ENCODE measurements around the gene KCTD16. TPM values are rescaled to one million over a fixed set of nuclear protein-coding genes. Genes with fewer than 3 reads are reported as not detected.

Gene KCTD16
- total and polyA plus RNA-seq, 2 donors (not counting 1 experiment from before 2014, with no cell fraction given): not detected

DNA sequence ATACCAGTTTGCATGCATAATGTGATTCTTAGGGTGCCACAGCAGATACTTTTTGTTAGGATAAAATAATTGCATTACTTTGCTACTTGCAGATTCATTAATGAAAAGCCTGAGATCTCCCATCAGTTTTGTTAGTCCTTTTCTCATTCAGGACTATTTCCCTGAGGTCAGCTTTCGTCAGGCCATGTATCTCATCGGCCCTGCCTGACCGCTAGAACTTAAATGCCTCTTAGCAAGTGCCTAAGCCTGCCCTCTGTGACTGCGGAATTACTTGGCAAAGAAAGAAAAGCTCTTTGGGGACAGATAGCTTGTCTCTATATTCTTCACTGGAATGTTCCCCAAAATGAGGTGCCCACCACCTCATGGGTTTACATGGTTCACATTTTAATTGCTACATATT is 147.8 kb downstream of the KCTD16 start:
- Mint-ChIP-seq H3K27ac (no peak overlapping the region), H3K4me1 (no peaks in the 10 kb centered on the region), H3K27me3 (no peaks in the 10 kb centered on the region), H3K9me3 (ENCODE audit: insufficient read depth) (no peaks in the 10 kb centered on the region), H3K4me3 (no peak overlapping the region)
- intact Hi-C loops (cut with micrococcal nuclease): no loop called here
- Histone ChIP-seq H3K4me2 (replicated peaks; ENCODE audit: low read depth, low read length, poor library complexity, severe bottlenecking) (no peak overlapping the region), H3K79me2 (ENCODE audit: control insufficient read depth, insufficient read depth, low read length) (no peaks in the 10 kb centered on the region), H3K36me3 (replicated peaks in 1 of 2; ENCODE audit: control extremely low read depth in 1 of 2, control insufficient read depth in 1 of 2, extremely low read depth in 1 of 2, insufficient read depth in 2 of 2, low read length in 1 of 2) (no peaks in the 10 kb centered on the region), H3K4me1 (ENCODE audit: control insufficient read depth in 2 of 2, insufficient read depth in 2 of 2, low read length in 2 of 2) (no peaks in the 10 kb centered on the region), H3K27me3 (replicated peaks in 1 of 4; ENCODE audit: control extremely low read depth in 1 of 4, control insufficient read depth in 3 of 4, insufficient read depth in 4 of 4, low read length in 3 of 4) (no peaks in the 10 kb centered on the region), H3K27ac (ENCODE audit: low read length in 2 of 2) (no peak overlapping the region), H3K4me3 (ENCODE audit: control extremely low read depth in 1 of 5, extremely low read depth in 1 of 5, insufficient read depth in 1 of 5, low read depth in 2 of 5, low read length in 4 of 5) (no peak overlapping the region), H3K9me3 (ENCODE audit: control extremely low read depth in 1 of 3, control insufficient read depth in 2 of 3, insufficient read depth in 1 of 3, low read length in 2 of 3) (no peaks in the 10 kb centered on the region), H2AFZ (ENCODE audit: insufficient read depth, low read depth, low read length, poor library complexity, severe bottlenecking) (no peak overlapping the region), H4K20me1 (ENCODE audit: control insufficient read depth, insufficient read depth, low read length, poor library complexity, severe bottlenecking) (no peaks in the 10 kb centered on the region), H3K9ac (ENCODE audit: low read length) (no peak overlapping the region)
- no peak for DNase-seq
- ChIA-PET POLR2A (no interaction called here), CTCF (no interaction called here)
- ATAC-seq (ENCODE audit: low read depth): no peak
- TF ChIP-seq, protein P1, sequence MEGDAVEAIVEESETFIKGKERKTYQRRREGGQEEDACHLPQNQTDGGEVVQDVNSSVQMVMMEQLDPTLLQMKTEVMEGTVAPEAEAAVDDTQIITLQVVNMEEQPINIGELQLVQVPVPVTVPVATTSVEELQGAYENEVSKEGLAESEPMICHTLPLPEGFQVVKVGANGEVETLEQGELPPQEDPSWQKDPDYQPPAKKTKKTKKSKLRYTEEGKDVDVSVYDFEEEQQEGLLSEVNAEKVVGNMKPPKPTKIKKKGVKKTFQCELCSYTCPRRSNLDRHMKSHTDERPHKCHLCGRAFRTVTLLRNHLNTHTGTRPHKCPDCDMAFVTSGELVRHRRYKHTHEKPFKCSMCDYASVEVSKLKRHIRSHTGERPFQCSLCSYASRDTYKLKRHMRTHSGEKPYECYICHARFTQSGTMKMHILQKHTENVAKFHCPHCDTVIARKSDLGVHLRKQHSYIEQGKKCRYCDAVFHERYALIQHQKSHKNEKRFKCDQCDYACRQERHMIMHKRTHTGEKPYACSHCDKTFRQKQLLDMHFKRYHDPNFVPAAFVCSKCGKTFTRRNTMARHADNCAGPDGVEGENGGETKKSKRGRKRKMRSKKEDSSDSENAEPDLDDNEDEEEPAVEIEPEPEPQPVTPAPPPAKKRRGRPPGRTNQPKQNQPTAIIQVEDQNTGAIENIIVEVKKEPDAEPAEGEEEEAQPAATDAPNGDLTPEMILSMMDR (IDR thresholded peaks at IDR 0.05): no peak
- no peak for TF ChIP-seq EZH2 (IDR thresholded peaks at IDR 0.05; ENCODE audit: borderline replicate concordance, insufficient read depth, low read depth, low read length, poor library complexity, severe bottlenecking)
- 89% methylated on average over 4 of the region's 4 CpGs for WGBS (ENCODE audit: insufficient coverage)

DNA sequence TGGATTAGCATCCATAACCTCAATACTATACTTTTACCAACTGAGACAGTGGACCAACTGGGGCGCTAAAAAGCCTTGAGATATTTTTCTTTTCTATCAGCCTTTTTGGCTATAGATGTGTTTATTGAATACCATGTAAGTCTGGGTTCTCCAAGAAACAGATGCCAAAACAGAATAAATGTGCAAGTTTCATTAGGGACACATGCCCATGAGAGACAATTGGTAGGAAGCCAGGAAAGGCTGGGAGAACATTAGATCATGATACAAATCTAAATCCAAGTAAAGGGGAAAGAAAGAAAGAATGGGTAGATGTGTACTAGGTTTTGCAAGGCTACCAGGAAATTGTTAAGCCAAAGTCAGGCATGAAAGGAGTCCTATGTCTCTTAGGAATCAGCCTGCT is 152.5 kb downstream of the KCTD16 start:
- intact Hi-C loops (cut with micrococcal nuclease): no loop called here
- no peak overlapping the region for H2AFZ ChIP-seq (ENCODE audit: insufficient read depth, low read depth, low read length, poor library complexity, severe bottlenecking)
- H3K4me3 Mint-ChIP-seq: no peak overlapping the region
- H3K79me2 ChIP-seq (ENCODE audit: control insufficient read depth, insufficient read depth, low read length): no peaks in the 10 kb centered on the region
- no peaks in the 10 kb centered on the region for H4K20me1 ChIP-seq (ENCODE audit: control insufficient read depth, insufficient read depth, low read length, poor library complexity, severe bottlenecking)
- no peak for DNase-seq
- no peaks in the 10 kb centered on the region for H3K36me3 ChIP-seq (replicated peaks in 1 of 2; ENCODE audit: control extremely low read depth in 1 of 2, control insufficient read depth in 1 of 2, extremely low read depth in 1 of 2, insufficient read depth in 2 of 2, low read length in 1 of 2)
- H3K27me3 ChIP-seq (replicated peaks in 1 of 4; ENCODE audit: control extremely low read depth in 1 of 4, control insufficient read depth in 3 of 4, insufficient read depth in 4 of 4, low read length in 3 of 4): no peaks in the 10 kb centered on the region
- H3K9me3 Mint-ChIP-seq (ENCODE audit: insufficient read depth): no peaks in the 10 kb centered on the region
- no peaks in the 10 kb centered on the region for H3K9me3 ChIP-seq (ENCODE audit: control extremely low read depth in 1 of 3, control insufficient read depth in 2 of 3, insufficient read depth in 1 of 3, low read length in 2 of 3)
- H3K27ac Mint-ChIP-seq: no peak overlapping the region
- TF ChIP-seq, protein P1 (IDR thresholded peaks at IDR 0.05): no peak
- TF ChIP-seq EZH2 (IDR thresholded peaks at IDR 0.05; ENCODE audit: borderline replicate concordance, insufficient read depth, low read depth, low read length, poor library complexity, severe bottlenecking): no peak
- no peaks in the 10 kb centered on the region for H3K4me1 Mint-ChIP-seq
- H3K9ac ChIP-seq (ENCODE audit: low read length): no peak overlapping the region
- no peak overlapping the region for H3K4me3 ChIP-seq (ENCODE audit: control extremely low read depth in 1 of 5, extremely low read depth in 1 of 5, insufficient read depth in 1 of 5, low read depth in 2 of 5, low read length in 4 of 5)
- ChIA-PET POLR2A (no interaction called here), CTCF (no interaction called here)
- WGBS (ENCODE audit: insufficient coverage): no CpG with 5 or more reads among the region's 1 CpG
- peaks cover 7% of the 10 kb centered on the region for H3K27me3 Mint-ChIP-seq
- no peak overlapping the region for H3K27ac ChIP-seq (ENCODE audit: low read length in 2 of 2)
- ATAC-seq (ENCODE audit: low read depth): no peak
- no peaks in the 10 kb centered on the region for H3K4me1 ChIP-seq (ENCODE audit: control insufficient read depth in 2 of 2, insufficient read depth in 2 of 2, low read length in 2 of 2)
- no peak overlapping the region for H3K4me2 ChIP-seq (replicated peaks; ENCODE audit: low read depth, low read length, poor library complexity, severe bottlenecking)
